GM12864 (cell line): Measurements from ENCODE around the gene IRAK4.

Experiments used
- DNase-seq: peaks from one replicate; pipeline ENCODE4 v3.0.0-alpha.2; 2011; ENCODE audit warnings: low read depth
- H3K4me3 ChIP-seq: 2 replicates; pipeline ENCODE4 v1.5.1; 2011; ENCODE audit warnings: mild to moderate bottlenecking, low read depth, low read length, control low read depth
- CTCF ChIP-seq: IDR thresholded peaks from 2 replicates; pipeline ENCODE4 v1.5.1; 2011; ENCODE audit warnings: low read depth, mild to moderate bottlenecking, moderate library complexity, low read length, control low read depth, inconsistent platforms; ENCODE audit errors: missing control alignments

The IRAK4 gene

GRCh38 chr12:43763769-43764168 is 5.0 kb downstream of the IRAK4 start:
- no peak for DNase-seq
- no peak overlapping the region for H3K4me3 ChIP-seq
- TF ChIP-seq CTCF = no peak

- H3K4me3 ChIP-seq = no peak overlapping the region
- TF ChIP-seq CTCF = no peak
- DNase-seq = no peak
Measured at GRCh38 chr12:43764528-43764927, 5.8 kb downstream of the IRAK4 start.

GRCh38 chr12:43766291-43766690 is 7.5 kb downstream of the IRAK4 start:
- no peak for DNase-seq
- TF ChIP-seq CTCF = no peak
- H3K4me3 ChIP-seq = no peak overlapping the region

GRCh38 chr12:43776498-43776897 is 17.7 kb downstream of the IRAK4 start:
- no peak overlapping the region for H3K4me3 ChIP-seq
- no peak for DNase-seq
- TF ChIP-seq CTCF = peak; percentile 18

- DNase-seq = no peak
- H3K4me3 ChIP-seq = no peak overlapping the region
- TF ChIP-seq CTCF = no peak
Measured at GRCh38 chr12:43786899-43787693, 28.3 kb downstream of the IRAK4 start.

GRCh38 chr12:43789941-43790340 is 31.2 kb downstream of the IRAK4 start:
- no peak for DNase-seq
- TF ChIP-seq CTCF = no peak
- no peak overlapping the region for H3K4me3 ChIP-seq

GRCh38 chr12:43795716-43796280 is 37.0 kb downstream of the IRAK4 start:
- no peak for DNase-seq
- no peak overlapping the region for H3K4me3 ChIP-seq
- TF ChIP-seq CTCF = no peak
